Nucleus accumbens (tissue), 56 donors: ENCODE measurements around the gene WDR38.
A peak's percentile ranks its signal among the peaks of the same experiment; 100 is the strongest.

Source experiments
- DNase-seq, 56 donors: peaks; one replicate each; lab custom pipeline; 2025; lab: John Stamatoyannopoulos, UW

WDR38 gene

GRCh38 chr9:124878518-124878917 is 25.3 kb downstream of the WDR38 start:
- no peak for DNase-seq

GRCh38 chr9:124879226-124879625 is 26.0 kb downstream of the WDR38 start:
- no peak for DNase-seq

GRCh38 chr9:124880501-124880900 is 27.2 kb downstream of the WDR38 start:
- DNase-seq, result peak in 31 of 56 donors; percentile 9 to 79 (median 36)

- no peak for DNase-seq
Measured at GRCh38 chr9:124881138-124881743, 28.0 kb downstream of the WDR38 start.

GRCh38 chr9:124882231-124882630 is 29.0 kb downstream of the WDR38 start:
- DNase-seq, result no peak

- DNase-seq, result no peak
Measured at GRCh38 chr9:124884376-124884775, 31.1 kb downstream of the WDR38 start.

- no peak for DNase-seq
Measured at GRCh38 chr9:124885551-124885950, 32.3 kb downstream of the WDR38 start.

- DNase-seq, result no peak
Measured at GRCh38 chr9:124886461-124886860, 33.2 kb downstream of the WDR38 start.

GRCh38 chr9:124886866-124887492 is 33.7 kb downstream of the WDR38 start:
- no peak for DNase-seq

GRCh38 chr9:124887832-124888231 is 34.6 kb downstream of the WDR38 start:
- DNase-seq, result peak in 2 of 56 donors; percentile 10 to 11

GRCh38 chr9:124889006-124889405 is 35.7 kb downstream of the WDR38 start:
- DNase-seq, result no peak

- DNase-seq, result no peak
Measured at GRCh38 chr9:124890179-124890578, 36.9 kb downstream of the WDR38 start.

GRCh38 chr9:124894035-124894740 is 40.9 kb downstream of the WDR38 start:
- peak in 8 of 56 donors; percentile 8 to 66 (median 27) for DNase-seq

- peak in 18 of 56 donors; percentile 9 to 66 (median 28) for DNase-seq
Measured at GRCh38 chr9:124894741-124895170, 41.5 kb downstream of the WDR38 start.

GRCh38 chr9:124897570-124898460 is 44.6 kb downstream of the WDR38 start:
- DNase-seq, result no peak

- DNase-seq, result no peak
Measured at GRCh38 chr9:124899845-124900244, 46.6 kb downstream of the WDR38 start.

- DNase-seq, result no peak
Measured at GRCh38 chr9:124906966-124907365, 53.7 kb downstream of the WDR38 start.
